Mesenchymal stem cell (in vitro differentiated cells and primary cell): ENCODE results near the gene EMC8.

ENCODE experiments used
- DNase-seq: peaks from one replicate; pipeline ENCODE4 v3.0.0-alpha.2; 2013
- H2AFZ ChIP-seq: one replicate; pipeline ENCODE4 v1.6.1; 2013; ENCODE audit warnings: low read depth, mild to moderate bottlenecking, control low read depth, inconsistent platforms, low read length, moderate library complexity
- H2AK5ac ChIP-seq: 2 replicates; pipeline ENCODE4 v1.6.1; 2013; ENCODE audit warnings: low read length, moderate library complexity, mild to moderate bottlenecking, inconsistent platforms; ENCODE audit not compliant: severe bottlenecking
- H2BK120ac ChIP-seq: one replicate; pipeline ENCODE4 v1.6.1; 2013; ENCODE audit warnings: low read depth, mild to moderate bottlenecking, inconsistent platforms, low read length, moderate library complexity
- H2BK12ac ChIP-seq, 2 experiments: one replicate each; pipeline ENCODE4 v1.6.1; 2013; ENCODE audit warnings: inconsistent platforms in 2 of 2, low read length in 2 of 2, mild to moderate bottlenecking in 2 of 2, moderate library complexity in 2 of 2, control low read depth in 1 of 2
- H2BK15ac ChIP-seq: one replicate; pipeline ENCODE4 v1.6.1; 2013; ENCODE audit warnings: mild to moderate bottlenecking, low read depth, inconsistent platforms; ENCODE audit not compliant: poor library complexity, severe bottlenecking
- H2BK5ac ChIP-seq: 2 replicates; pipeline ENCODE4 v1.6.1; 2013; ENCODE audit warnings: low read depth, mild to moderate bottlenecking, low read length, control low read depth, inconsistent platforms; ENCODE audit not compliant: poor library complexity, severe bottlenecking
- H3K14ac ChIP-seq, 2 experiments: one replicate each; pipeline ENCODE4 v1.6.1; 2013; ENCODE audit warnings: inconsistent platforms in 2 of 2, low read length in 2 of 2, control low read depth in 1 of 2, mild to moderate bottlenecking in 1 of 2, moderate library complexity in 1 of 2
- H3K18ac ChIP-seq, 2 experiments: one replicate each; pipeline ENCODE4 v1.6.1; 2013; ENCODE audit warnings: inconsistent platforms in 2 of 2, low read length in 2 of 2, control low read depth in 1 of 2, low read depth in 1 of 2, mild to moderate bottlenecking in 1 of 2
- H3K23ac ChIP-seq, 2 experiments: one replicate each; pipeline ENCODE4 v1.6.1; 2013; ENCODE audit warnings: inconsistent platforms in 2 of 2, low read length in 2 of 2, mild to moderate bottlenecking in 2 of 2, moderate library complexity in 2 of 2, control low read depth in 1 of 2
- H3K27ac ChIP-seq: 2 replicates; pipeline ENCODE4 v1.5.1; 2013; ENCODE audit warnings: mild to moderate bottlenecking, moderate library complexity, low read length, control low read depth, inconsistent platforms; ENCODE audit not compliant: poor library complexity, severe bottlenecking
- H3K27me3 ChIP-seq, 2 experiments: 2 replicates each; pipeline versions ENCODE4 v1.6.1 to v1.7.0; 2013; ENCODE audit warnings: low read length in 2 of 2, mild to moderate bottlenecking in 2 of 2, moderate library complexity in 2 of 2, control low read depth in 1 of 2, inconsistent platforms in 1 of 2; ENCODE audit not compliant: control insufficient read depth in 1 of 2, insufficient read depth in 1 of 2
- H3K36me3 ChIP-seq, 2 experiments: 2 replicates each; pipeline versions ENCODE4 v1.6.1 to v1.7.0; 2013; ENCODE audit warnings: low read length in 2 of 2, control low read depth in 1 of 2, inconsistent platforms in 1 of 2, low read depth in 1 of 2, mild to moderate bottlenecking in 1 of 2; ENCODE audit not compliant: insufficient read depth in 2 of 2, control insufficient read depth in 1 of 2
- H3K4ac ChIP-seq, 2 experiments: one replicate each; pipeline ENCODE4 v1.6.1; 2013; ENCODE audit warnings: inconsistent platforms in 2 of 2, low read length in 2 of 2, mild to moderate bottlenecking in 2 of 2, moderate library complexity in 2 of 2, control low read depth in 1 of 2, low read depth in 1 of 2
- H3K4me1 ChIP-seq: 2 replicates; pipeline ENCODE4 v1.6.1; 2013; ENCODE audit warnings: low read depth, low read length, control low read depth; ENCODE audit not compliant: control insufficient read depth, insufficient read depth
- H3K4me2 ChIP-seq: 2 replicates; pipeline ENCODE4 v1.6.1; 2013; ENCODE audit warnings: low read length, mild to moderate bottlenecking, inconsistent platforms; ENCODE audit not compliant: poor library complexity, severe bottlenecking
- H3K4me3 ChIP-seq, 2 experiments: 2 replicates each; pipeline versions ENCODE4 v1.5.1 to v1.7.0; 2013; ENCODE audit warnings: low read length in 2 of 2, mild to moderate bottlenecking in 2 of 2, control low read depth in 1 of 2, low read depth in 1 of 2; ENCODE audit not compliant: insufficient read depth in 1 of 2
- H3K79me1 ChIP-seq: replicated peaks from 2 replicates; pipeline ENCODE4 v1.6.1; 2013; ENCODE audit warnings: mild to moderate bottlenecking, control low read depth, low read length, inconsistent platforms; ENCODE audit not compliant: poor library complexity, severe bottlenecking
- H3K9ac ChIP-seq: 2 replicates; pipeline ENCODE4 v1.7.0; 2013; ENCODE audit warnings: mild to moderate bottlenecking, low read length, moderate library complexity
- H3K9me3 ChIP-seq: 2 replicates; pipeline ENCODE4 v1.7.0; 2013; ENCODE audit warnings: mild to moderate bottlenecking, low read length; ENCODE audit not compliant: control insufficient read depth
- H4K8ac ChIP-seq: one replicate; pipeline ENCODE4 v1.6.1; 2013; ENCODE audit warnings: inconsistent platforms, mild to moderate bottlenecking, low read length, moderate library complexity
- H4K91ac ChIP-seq: one replicate; pipeline ENCODE4 v1.6.1; 2013; ENCODE audit warnings: mild to moderate bottlenecking, low read length, inconsistent platforms
- WGBS: methylation state at CpG from one replicate; pipeline ENCODE4 v1.1.7; 2013; ENCODE audit warnings: mixed read lengths; 5-methylcytosine and 5-hydroxymethylcytosine counted together

EMC8 gene

DNA sequence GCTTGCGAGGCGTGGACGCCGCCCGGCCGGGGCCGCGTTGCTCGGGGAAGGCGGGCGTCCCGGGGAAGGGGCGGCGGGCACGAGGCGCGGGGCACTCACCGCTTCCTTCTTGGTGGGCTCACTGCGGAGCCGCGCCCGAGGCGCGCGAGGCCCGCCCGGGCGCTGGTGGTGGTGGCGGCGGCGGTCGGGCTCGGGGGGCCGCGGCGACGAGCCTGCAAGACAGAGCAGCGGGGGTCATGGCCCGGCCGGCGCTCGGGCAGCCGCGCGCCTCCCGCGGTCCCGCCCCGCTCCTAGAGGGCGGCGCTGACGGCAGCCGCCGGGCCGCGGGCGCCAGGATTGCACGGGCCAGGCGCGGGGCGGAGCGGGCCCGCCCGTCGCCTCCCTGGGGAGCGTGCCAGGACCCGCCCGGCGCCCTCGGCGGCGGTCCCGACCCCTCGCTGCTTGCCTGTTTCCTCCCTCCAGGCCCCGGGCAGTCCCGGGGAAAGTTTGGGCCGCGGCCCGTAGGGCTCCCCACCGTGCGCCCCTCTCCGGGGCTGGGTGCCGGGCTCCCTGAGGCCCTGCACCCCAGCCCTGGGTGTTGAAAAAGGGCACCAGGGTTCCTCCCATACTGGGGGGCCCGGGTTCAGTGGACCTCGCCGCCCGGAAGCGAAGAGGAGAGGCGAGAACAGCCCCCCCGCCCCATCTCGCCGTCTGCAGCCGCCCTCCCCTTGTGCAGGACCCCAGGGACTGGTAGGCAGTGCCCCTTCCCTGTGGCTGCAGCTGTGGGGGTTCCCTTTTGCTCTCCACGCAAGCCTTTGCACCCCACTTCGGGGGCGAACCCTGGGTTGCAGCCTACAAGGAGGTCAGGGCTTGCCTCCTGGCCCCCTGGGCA, 48.3 kb downstream of the EMC8 start, which contains the start of gene C16orf74:
TSS of gene C16orf74 (minus strand) at position 270 of the 871 bp plus-strand sequence. CDS start 15,879 bp downstream, outside the sequence.
- peak within 1 kb of the TSS; percentile 47 to 51 for H3K4ac ChIP-seq
- no peaks in the 10 kb centered on the region for H3K36me3 ChIP-seq
- peak within 1 kb of the TSS; percentile 99 for H3K4me2 ChIP-seq
- peak within 1 kb of the TSS; percentile 75 to 78 for H3K18ac ChIP-seq
- peak within 1 kb of the TSS; percentile 29 to 41 for H2BK12ac ChIP-seq
- peak within 1 kb of the TSS; percentile 46 for H4K91ac ChIP-seq
- H2AK5ac ChIP-seq: no peak within 1 kb of the TSS
- peak within 1 kb of the TSS; percentile 78 for H4K8ac ChIP-seq
- DNase-seq: peak; percentile 57
- H3K4me3 ChIP-seq: peak within 1 kb of the TSS; percentile 55 to 76
- H2AFZ ChIP-seq: peak within 1 kb of the TSS; percentile 36
- H3K23ac ChIP-seq: no peak within 1 kb of the TSS
- no peak within 1 kb of the TSS for H2BK5ac ChIP-seq
- H3K27me3 ChIP-seq: peaks cover 35 to 42% of the 10 kb centered on the region in 2 experiments
- H3K9ac ChIP-seq: peak within 1 kb of the TSS; percentile 42
- no peak within 1 kb of the TSS for H2BK120ac ChIP-seq
- WGBS: 11% methylated on average over 49 of the region's 96 CpGs
- H3K27ac ChIP-seq: no peak within 1 kb of the TSS
- peak within 1 kb of the TSS; percentile 60 for H2BK15ac ChIP-seq
- H3K4me1 ChIP-seq: peaks cover 28% of the 10 kb centered on the region
- no peaks in the 10 kb centered on the region for H3K9me3 ChIP-seq
- H3K79me1 ChIP-seq: no peaks in the 10 kb centered on the region
- H3K14ac ChIP-seq: peak within 1 kb of the TSS in 1 of 2 experiments; percentile 68

DNA sequence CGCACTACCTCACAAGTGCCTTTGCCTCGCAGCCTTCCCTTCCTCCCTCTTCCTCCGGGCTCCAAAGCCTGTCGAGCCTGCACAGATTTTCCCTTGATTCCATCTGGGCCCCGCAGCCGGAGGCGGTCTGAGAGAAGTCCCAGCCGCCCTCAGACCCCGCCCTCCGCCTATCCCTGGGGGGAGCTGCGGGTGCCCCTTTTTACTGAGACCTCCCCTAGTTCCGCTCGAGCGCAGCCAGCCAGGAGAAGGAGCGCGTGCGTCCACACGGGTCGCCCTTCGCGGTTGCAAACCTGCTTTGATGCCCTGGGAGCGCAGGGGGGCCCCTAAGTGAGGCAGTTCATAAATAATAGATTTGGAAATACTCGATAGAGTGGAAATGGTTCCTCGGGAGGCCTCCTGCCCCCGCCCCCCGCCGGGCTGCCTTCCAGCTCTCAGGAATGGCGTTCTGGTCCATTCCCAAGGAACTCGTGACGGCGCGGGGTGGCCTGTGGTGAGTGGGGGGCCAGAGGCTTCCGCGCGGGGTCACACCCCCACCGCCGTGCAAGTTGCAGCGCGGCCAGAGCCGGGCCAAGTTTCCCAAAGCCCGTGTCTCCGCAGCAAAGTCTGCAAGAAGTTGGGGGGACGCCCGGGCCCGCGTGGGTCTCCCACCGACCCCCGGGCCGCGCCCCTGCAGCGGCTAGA, 49.1 kb downstream of the EMC8 start:
- no peak overlapping the region for H2AK5ac ChIP-seq
- peak; percentile 60 for DNase-seq
- H3K36me3 ChIP-seq: no peaks in the 10 kb centered on the region
- peak overlapping the region; percentile 99 for H3K4me2 ChIP-seq
- 2% methylated on average over 40 of the region's 51 CpGs for WGBS
- no peak overlapping the region for H3K27ac ChIP-seq
- H2BK5ac ChIP-seq: no peak overlapping the region
- H3K4ac ChIP-seq: peak overlapping the region; percentile 47 to 51
- H3K79me1 ChIP-seq: no peaks in the 10 kb centered on the region
- H3K14ac ChIP-seq: no peak overlapping the region
- H2BK15ac ChIP-seq: peak overlapping the region; percentile 60
- H4K8ac ChIP-seq: peak overlapping the region; percentile 78
- H3K23ac ChIP-seq: no peak overlapping the region
- H3K18ac ChIP-seq: peak overlapping the region; percentile 75 to 78
- peaks cover 32 to 49% of the 10 kb centered on the region in 2 experiments for H3K27me3 ChIP-seq
- peak overlapping the region; percentile 55 to 76 for H3K4me3 ChIP-seq
- no peak overlapping the region for H2BK12ac ChIP-seq
- peak overlapping the region; percentile 42 for H3K9ac ChIP-seq
- H2BK120ac ChIP-seq: no peak overlapping the region
- peak overlapping the region; percentile 46 for H4K91ac ChIP-seq
- peaks cover 28% of the 10 kb centered on the region for H3K4me1 ChIP-seq
- H2AFZ ChIP-seq: peak overlapping the region; percentile 36
- no peaks in the 10 kb centered on the region for H3K9me3 ChIP-seq

DNA sequence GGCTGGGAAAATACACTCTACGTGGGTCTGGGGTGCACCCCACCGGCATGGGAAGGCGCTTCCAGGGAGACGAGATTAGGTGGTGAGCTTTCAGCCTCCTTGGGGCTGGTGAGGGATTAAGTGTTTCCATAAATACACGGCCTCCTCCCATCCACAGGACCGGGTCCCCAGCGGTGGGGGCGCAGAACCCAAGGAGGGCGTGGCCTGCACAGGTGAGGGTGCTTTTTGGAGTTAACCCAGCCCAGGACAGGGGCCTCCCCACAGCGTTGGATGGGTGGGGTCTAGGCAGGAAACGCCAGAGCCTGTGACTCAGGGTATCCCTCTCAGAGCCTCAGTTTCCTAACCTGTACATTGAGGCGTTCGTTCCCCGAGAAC, 49.6 kb downstream of the EMC8 start:
- Histone ChIP-seq H3K14ac (peak overlapping the region in 1 of 2 experiments; percentile 68), H3K4me1 (peaks cover 28% of the 10 kb centered on the region), H3K27me3 (peaks cover 30 to 50% of the 10 kb centered on the region in 2 experiments), H3K9ac (peak overlapping the region; percentile 42), H3K9me3 (no peaks in the 10 kb centered on the region), H4K8ac (peak overlapping the region; percentile 78), H3K36me3 (no peaks in the 10 kb centered on the region), H3K79me1 (no peaks in the 10 kb centered on the region), H2AK5ac (no peak overlapping the region), H2BK120ac (no peak overlapping the region), H3K4me3 (peak overlapping the region in 1 of 2 experiments; percentile 76), H3K4ac (no peak overlapping the region), H2AFZ (no peak overlapping the region), H4K91ac (no peak overlapping the region), H2BK12ac (peak overlapping the region; percentile 30 to 41), H3K23ac (peak overlapping the region in 1 of 2 experiments; percentile 5), H3K27ac (no peak overlapping the region), H3K4me2 (peak overlapping the region; percentile 99), H3K18ac (peak overlapping the region; percentile 67 to 75), H2BK5ac (no peak overlapping the region), H2BK15ac (peak overlapping the region; percentile 60)
- no peak for DNase-seq
- 33% methylated on average over 14 of the region's 14 CpGs for WGBS
